GM13977 (cell line): ENCODE results near the gene PREP.

Experiments
- DNase-seq: peaks from one replicate; pipeline ENCODE4 v3.0.0; 2012; ENCODE audit warnings: low spot score
- in situ Hi-C: fragments of 300-500 bp; cut with MboI; formaldehyde crosslinking; loops from one replicate; pipeline ENCODE4 v1.12.0; 2022; ENCODE audit warnings: low sequenced_read_pairs, low pct_unique_long_range_greater_than_20kb, mixed read lengths, inconsistent platforms; ENCODE audit not compliant: unreplicated experiment
- TF ChIP-seq, protein P1 (sequence below): IDR thresholded peaks from 2 replicates; pipeline ENCODE4 v1.5.1; 2012; ENCODE audit warnings: mild to moderate bottlenecking, control low read depth; ENCODE audit not compliant: insufficient read depth; ENCODE audit errors: extremely low read depth, missing control alignments

Gene PREP

DNA sequence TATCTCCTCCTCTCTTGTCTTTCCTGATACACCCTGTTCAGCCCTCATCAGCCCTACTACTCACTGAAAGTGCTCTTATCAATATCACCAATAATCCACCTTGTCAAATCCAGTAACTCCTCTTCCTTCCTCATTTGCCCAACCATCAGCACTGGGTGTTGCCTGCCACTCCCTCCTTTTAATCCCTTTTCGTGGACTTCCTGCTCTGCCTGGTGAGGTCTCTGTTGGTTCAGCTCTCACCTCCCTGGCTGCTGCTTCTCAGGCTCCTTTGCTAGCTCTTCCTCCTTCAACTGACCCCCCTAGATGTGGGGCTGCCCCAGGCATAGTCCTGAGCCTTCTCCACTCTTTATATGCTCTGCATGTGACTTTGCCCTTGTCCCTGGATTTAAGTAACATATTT is 92.5 kb downstream of the PREP start:
- TF ChIP-seq, protein P1, sequence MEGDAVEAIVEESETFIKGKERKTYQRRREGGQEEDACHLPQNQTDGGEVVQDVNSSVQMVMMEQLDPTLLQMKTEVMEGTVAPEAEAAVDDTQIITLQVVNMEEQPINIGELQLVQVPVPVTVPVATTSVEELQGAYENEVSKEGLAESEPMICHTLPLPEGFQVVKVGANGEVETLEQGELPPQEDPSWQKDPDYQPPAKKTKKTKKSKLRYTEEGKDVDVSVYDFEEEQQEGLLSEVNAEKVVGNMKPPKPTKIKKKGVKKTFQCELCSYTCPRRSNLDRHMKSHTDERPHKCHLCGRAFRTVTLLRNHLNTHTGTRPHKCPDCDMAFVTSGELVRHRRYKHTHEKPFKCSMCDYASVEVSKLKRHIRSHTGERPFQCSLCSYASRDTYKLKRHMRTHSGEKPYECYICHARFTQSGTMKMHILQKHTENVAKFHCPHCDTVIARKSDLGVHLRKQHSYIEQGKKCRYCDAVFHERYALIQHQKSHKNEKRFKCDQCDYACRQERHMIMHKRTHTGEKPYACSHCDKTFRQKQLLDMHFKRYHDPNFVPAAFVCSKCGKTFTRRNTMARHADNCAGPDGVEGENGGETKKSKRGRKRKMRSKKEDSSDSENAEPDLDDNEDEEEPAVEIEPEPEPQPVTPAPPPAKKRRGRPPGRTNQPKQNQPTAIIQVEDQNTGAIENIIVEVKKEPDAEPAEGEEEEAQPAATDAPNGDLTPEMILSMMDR, result no peak
- in situ Hi-C loops, result no loop called here
- no peak for DNase-seq

DNA sequence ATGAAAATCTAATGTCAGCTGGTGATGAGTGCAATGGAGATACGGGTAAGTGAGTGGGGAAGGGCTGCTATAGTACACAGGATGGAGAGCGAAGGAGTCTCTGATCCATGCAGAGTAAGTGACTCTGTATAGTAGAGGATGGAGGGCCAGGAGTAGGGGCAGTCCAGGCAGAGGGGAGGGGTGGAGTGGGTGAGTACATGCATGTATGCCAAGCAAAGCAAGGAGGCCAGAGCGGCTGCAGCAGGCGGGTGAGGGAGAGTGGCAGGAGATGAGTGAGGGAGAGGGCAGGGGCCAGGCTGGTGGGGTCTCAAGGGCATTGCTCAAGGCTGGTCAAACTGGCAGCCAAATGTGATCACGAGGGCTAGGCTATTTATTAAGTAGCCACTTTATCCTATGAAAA is 94.0 kb downstream of the PREP start:
- TF ChIP-seq, protein P1, result no peak
- no peak for DNase-seq
- in situ Hi-C loops, result no loop called here

DNA sequence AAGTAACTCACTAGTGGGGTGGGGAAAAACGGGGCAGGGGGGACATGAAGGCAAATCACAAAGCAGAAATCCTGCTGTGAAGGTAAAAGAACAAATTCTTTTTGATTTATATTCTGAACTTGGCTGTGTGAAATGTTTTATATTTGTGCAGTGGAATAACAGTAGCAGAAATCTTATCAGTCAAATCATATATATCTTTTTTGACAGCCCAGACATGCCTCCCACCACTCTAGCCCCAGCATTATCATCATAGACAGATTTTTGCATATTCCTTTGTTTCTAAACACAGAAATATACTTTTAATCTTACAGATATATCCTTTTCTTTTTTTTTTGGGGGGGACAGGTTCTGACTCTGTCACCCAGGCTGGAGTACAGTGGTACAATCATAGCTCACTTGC is 97.4 kb downstream of the PREP start:
- in situ Hi-C loops, result no loop called here
- no peak for DNase-seq
- TF ChIP-seq, protein P1, result no peak

DNA sequence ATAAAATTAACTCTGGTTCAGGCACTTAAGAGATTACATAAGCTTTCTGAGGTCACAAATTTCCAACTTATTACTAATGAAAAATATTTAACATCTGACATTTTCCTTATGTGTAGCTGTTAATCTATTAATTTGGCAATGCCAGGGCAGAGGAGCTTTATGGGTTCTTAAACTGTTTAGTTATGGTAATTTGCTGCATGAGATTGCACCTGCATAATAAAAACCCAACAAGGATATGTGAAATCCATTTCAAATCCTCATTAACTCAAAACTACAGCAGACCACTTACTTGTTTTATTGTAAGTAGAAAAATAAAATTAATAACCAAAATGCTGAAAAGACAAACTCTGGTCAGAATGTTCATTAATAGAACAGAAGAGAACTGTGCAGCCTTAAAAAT is 98.1 kb downstream of the PREP start:
- TF ChIP-seq, protein P1, result no peak
- in situ Hi-C loops, result no loop called here
- DNase-seq, result no peak

DNA sequence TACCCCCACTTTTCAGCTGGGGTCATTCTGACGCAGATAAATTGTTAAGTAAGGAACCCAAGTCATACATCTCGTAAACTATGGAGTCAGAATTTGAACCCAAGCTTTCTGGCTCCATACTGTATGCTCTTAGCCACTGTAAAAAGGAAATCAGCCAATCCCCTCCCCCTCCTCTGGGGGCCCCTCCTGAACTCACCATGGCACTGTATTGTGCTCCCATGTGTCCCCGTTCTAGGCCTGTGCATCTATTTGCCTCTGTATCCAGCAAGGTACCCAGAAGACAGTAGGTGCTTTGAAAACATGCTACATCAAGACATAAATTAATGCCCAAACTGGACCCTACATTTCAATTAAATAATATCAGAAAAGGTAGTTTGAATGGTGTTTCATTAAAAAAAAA is 98.5 kb downstream of the PREP start:
- in situ Hi-C loops, result no loop called here
- no peak for DNase-seq
- TF ChIP-seq, protein P1, result no peak

DNA sequence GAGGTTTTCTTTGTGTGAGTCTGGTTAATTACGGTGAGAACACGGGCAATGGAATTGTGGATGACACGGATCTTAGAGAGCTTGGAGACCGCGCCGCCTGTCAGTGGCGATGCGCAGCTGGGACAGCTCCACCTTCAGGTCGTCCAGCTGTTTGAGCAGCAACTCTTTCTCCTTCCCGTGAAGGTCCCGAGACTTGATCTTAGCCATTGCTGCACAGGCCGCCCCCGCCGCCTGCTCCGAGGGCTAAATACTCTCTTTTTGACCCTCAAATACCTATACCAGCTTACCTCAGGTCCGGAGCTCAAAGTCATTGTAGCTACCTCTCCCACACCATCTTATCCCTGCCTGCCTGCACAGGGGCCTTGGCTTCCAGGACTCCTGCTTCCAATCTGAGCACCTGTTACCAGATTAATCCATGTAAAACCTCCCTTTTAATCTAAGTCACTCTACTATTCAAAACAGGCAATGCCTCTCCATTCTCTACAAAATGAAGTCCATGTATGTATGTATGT is 100.2 kb downstream of the PREP start:
- in situ Hi-C loops, result no loop called here
- TF ChIP-seq, protein P1, result no peak
- DNase-seq, result no peak

DNA sequence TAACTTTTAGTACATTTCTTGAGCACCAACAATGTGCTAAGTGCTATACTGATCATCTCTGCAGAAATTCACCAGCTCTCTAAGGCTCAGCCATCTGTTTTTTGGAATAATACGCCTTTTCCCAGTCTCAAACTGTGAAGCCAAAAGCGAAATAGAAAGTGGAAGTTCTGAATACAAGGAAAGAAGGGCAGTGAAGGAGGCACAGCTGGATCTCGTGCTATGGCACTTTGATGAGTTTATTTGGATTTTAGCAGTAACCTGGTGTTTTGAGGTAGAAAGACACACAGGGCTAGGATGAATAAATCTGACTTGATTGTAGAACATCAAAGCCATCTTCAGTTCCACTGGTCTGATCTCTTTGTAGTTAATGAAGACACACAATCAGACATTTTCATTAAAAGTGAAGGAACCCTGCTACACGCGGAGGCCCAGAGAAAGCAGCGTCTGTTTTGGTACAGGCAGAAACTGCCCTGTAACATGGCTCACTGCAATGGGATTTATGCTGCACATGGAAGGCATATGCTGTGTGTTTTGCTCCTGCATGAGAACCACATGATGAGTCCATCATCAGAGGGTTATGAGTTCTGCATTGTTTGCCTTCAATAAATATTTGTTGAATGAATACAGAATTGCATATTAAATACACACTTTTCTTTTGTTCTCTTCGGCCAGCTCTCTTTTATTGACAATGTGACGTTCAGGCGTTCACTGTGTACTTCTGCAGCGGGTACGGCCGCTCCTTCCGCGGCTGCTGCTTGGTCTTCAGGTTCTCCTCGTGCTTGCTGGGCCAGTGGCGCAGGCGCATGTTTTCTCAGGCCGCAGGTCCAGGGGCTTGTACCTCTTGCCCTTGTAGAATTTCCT is 100.9 kb downstream of the PREP start:
- in situ Hi-C loops, result no loop called here
- no peak for DNase-seq
- TF ChIP-seq, protein P1, result no peak
